ENCODE results near the gene WDR3. TPM values are rescaled to one million over a fixed set of nuclear protein-coding genes. Genes with fewer than 3 reads are reported as not detected.

Gene WDR3
- total RNA-seq, 1 experiment from 2014 or later, result 61.4 TPM

- Histone ChIP-seq H2AFZ (ENCODE audit: low read length) (no peak overlapping the region), H2BK12ac (ENCODE audit: insufficient read length, low read depth, low read length) (no peak overlapping the region), H3K4me2 (ENCODE audit: insufficient read depth, insufficient read length, low read length) (no peak overlapping the region), H2BK20ac (ENCODE audit: low read depth, low read length, poor library complexity, severe bottlenecking) (no peak overlapping the region), H3K18ac (ENCODE audit: insufficient read length, low read depth, low read length) (no peak overlapping the region), H3T11ph (ENCODE audit: low read length) (no peak overlapping the region), H3K79me2 (ENCODE audit: insufficient read depth, low read length) (no peaks in the 10 kb centered on the region), H2BK5ac (ENCODE audit: insufficient read length, low read length) (no peak overlapping the region), H3K23me2 (ENCODE audit: insufficient read length, low read depth, low read length, poor library complexity, severe bottlenecking) (no peaks in the 10 kb centered on the region), H3K23ac (ENCODE audit: insufficient read length, low read depth, low read length) (no peak overlapping the region), H2AK5ac (ENCODE audit: insufficient read length, low read length) (no peak overlapping the region), H3K27me3 (ENCODE audit: insufficient read depth, low read length) (no peaks in the 10 kb centered on the region), H4K91ac (ENCODE audit: insufficient read length, low read depth, low read length) (no peak overlapping the region), H2BK120ac (ENCODE audit: low read depth, low read length, poor library complexity, severe bottlenecking) (no peak overlapping the region), H3K4me1 (ENCODE audit: insufficient read depth, low read length) (no peaks in the 10 kb centered on the region), H4K5ac (ENCODE audit: insufficient read length, low read depth, low read length) (no peak overlapping the region), H3K4ac (ENCODE audit: low read depth, low read length) (no peak overlapping the region), H3K14ac (ENCODE audit: insufficient read depth, low read length) (no peak overlapping the region), H3K9ac (ENCODE audit: extremely low read depth, insufficient read length, low read length) (no peak overlapping the region), H3K79me1 (ENCODE audit: insufficient read depth, low read depth, low read length, poor library complexity, severe bottlenecking) (no peaks in the 10 kb centered on the region), H3K27ac (ENCODE audit: insufficient read length, low read depth, low read length) (no peak overlapping the region), H3K9me3 (ENCODE audit: control insufficient read depth, low read depth, low read length) (no peaks in the 10 kb centered on the region), H4K20me1 (ENCODE audit: control insufficient read depth, insufficient read depth, insufficient read length) (no peaks in the 10 kb centered on the region), H4K8ac (replicated peaks; ENCODE audit: insufficient read length, low read depth, low read length) (no peak overlapping the region), H3K56ac (ENCODE audit: insufficient read length, low read depth, low read length) (no peak overlapping the region), H2BK15ac (ENCODE audit: low read depth, low read length) (no peak overlapping the region)
- Mint-ChIP-seq H3K9me3 (no peaks in the 10 kb centered on the region), H3K36me3 (ENCODE audit: insufficient read depth in 1 of 3, low read depth in 3 of 3) (peaks cover 0 to 24% (median 12%) of the 10 kb centered on the region in 3 experiments; a peak in 4 of 7 replicates), H3K4me1 (no peaks in the 10 kb centered on the region), H3K4me3 (no peak overlapping the region), H3K27me3 (ENCODE audit: low read depth) (no peaks in the 10 kb centered on the region), H3K27ac (peak overlapping the region in 1 of 3 experiments; percentile 34; a peak in 2 of 7 replicates)
- no CpG with 5 or more reads among the region's 4 CpGs for WGBS (ENCODE audit: extremely low coverage, insufficient read length, low lambda C conversion rate)
- TF ChIP-seq, protein P1, sequence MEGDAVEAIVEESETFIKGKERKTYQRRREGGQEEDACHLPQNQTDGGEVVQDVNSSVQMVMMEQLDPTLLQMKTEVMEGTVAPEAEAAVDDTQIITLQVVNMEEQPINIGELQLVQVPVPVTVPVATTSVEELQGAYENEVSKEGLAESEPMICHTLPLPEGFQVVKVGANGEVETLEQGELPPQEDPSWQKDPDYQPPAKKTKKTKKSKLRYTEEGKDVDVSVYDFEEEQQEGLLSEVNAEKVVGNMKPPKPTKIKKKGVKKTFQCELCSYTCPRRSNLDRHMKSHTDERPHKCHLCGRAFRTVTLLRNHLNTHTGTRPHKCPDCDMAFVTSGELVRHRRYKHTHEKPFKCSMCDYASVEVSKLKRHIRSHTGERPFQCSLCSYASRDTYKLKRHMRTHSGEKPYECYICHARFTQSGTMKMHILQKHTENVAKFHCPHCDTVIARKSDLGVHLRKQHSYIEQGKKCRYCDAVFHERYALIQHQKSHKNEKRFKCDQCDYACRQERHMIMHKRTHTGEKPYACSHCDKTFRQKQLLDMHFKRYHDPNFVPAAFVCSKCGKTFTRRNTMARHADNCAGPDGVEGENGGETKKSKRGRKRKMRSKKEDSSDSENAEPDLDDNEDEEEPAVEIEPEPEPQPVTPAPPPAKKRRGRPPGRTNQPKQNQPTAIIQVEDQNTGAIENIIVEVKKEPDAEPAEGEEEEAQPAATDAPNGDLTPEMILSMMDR (conservative IDR thresholded peaks at IDR 0.05), result peak; percentile 82
- DNase-seq, result peak; percentile 28
Observed at GRCh38 chr1:117895482-117896114, 33.9 kb upstream of the WDR3 start.
